ENCODE data around the gene BHLHE41. TPM values are rescaled to one million over a fixed set of nuclear protein-coding genes. Genes with fewer than 3 reads are reported as not detected.
A peak's percentile ranks its signal among the peaks of the same experiment; 100 is the strongest.

The BHLHE41 gene
- total and polyA plus RNA-seq, 8 donors, result 3.8 to 29.4 (median 10.9) TPM

DNA sequence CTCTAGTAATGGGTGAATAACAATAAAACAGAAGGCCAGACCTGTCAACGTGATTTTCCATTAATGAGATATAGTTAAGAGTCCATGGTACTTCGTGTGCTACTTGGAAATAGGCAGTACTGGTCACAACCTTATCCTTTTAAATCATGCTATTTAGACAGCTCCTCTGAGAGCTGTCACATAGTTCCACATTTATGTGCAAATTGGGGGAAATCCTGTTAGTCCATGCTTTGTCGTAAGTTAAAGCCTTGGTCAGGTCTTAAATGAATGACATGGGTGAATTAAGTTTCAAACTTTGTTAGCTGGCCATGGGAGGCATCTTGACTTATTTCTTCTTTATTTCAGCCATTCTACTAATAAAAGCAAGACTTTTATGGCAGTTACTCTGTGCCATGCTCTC is 11.9 kb upstream of the BHLHE41 start:
- FAIRE-seq (no peak), ATAC-seq (no peak), DNase-seq (no peak)
- TF ChIP-seq, protein P1, sequence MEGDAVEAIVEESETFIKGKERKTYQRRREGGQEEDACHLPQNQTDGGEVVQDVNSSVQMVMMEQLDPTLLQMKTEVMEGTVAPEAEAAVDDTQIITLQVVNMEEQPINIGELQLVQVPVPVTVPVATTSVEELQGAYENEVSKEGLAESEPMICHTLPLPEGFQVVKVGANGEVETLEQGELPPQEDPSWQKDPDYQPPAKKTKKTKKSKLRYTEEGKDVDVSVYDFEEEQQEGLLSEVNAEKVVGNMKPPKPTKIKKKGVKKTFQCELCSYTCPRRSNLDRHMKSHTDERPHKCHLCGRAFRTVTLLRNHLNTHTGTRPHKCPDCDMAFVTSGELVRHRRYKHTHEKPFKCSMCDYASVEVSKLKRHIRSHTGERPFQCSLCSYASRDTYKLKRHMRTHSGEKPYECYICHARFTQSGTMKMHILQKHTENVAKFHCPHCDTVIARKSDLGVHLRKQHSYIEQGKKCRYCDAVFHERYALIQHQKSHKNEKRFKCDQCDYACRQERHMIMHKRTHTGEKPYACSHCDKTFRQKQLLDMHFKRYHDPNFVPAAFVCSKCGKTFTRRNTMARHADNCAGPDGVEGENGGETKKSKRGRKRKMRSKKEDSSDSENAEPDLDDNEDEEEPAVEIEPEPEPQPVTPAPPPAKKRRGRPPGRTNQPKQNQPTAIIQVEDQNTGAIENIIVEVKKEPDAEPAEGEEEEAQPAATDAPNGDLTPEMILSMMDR (IDR thresholded peaks at IDR 0.05), result no peak
- 75 to 80% methylated on average over 3 of the region's 3 CpGs for WGBS, 2 donors
- intact Hi-C loops (cut with DNase I), result no loop called here
- no peak overlapping the region for H3K4me3 ChIP-seq
- H3K9me3 ChIP-seq, result no peaks in the 10 kb centered on the region
- H3K4me1 ChIP-seq, result no peaks in the 10 kb centered on the region
- H3K27me3 ChIP-seq, result no peaks in the 10 kb centered on the region
- H3K27ac ChIP-seq, result no peak overlapping the region
- H3K36me3 ChIP-seq, result no peaks in the 10 kb centered on the region

DNA sequence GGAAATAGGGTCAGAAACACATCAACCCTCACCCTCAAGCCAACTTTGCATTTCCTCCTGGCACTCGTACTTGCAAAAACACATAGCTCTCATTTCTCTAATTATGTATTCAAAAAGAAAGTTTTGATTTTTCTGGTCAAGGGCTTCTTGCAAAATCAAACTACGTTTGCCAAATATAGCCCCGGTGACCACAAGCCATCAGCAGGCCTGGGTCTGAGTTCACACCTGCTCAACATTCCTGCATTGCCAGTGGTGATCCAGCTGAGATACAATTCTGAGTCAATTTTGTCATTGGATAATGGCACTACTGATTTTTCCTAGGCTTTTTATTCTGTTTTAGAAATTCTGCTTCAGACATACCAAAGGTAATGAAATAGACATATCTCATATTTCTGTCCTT is 10.7 kb upstream of the BHLHE41 start:
- no peaks in the 10 kb centered on the region for H3K9me3 ChIP-seq
- no peaks in the 10 kb centered on the region for H3K4me1 ChIP-seq
- peak overlapping the region; percentile 30 to 71 (median 56) for H3K27ac ChIP-seq
- no peak for FAIRE-seq
- 44 to 51% methylated on average over 3 of the region's 3 CpGs for WGBS, 2 donors
- ATAC-seq, result peak in 1 of 4 donors; percentile 7
- TF ChIP-seq, protein P1 (IDR thresholded peaks at IDR 0.05), result no peak
- no peak for DNase-seq
- H3K4me3 ChIP-seq, result no peak overlapping the region
- intact Hi-C loops (cut with DNase I), result no loop called here
- no peaks in the 10 kb centered on the region for H3K27me3 ChIP-seq
- H3K36me3 ChIP-seq, result no peaks in the 10 kb centered on the region

DNA sequence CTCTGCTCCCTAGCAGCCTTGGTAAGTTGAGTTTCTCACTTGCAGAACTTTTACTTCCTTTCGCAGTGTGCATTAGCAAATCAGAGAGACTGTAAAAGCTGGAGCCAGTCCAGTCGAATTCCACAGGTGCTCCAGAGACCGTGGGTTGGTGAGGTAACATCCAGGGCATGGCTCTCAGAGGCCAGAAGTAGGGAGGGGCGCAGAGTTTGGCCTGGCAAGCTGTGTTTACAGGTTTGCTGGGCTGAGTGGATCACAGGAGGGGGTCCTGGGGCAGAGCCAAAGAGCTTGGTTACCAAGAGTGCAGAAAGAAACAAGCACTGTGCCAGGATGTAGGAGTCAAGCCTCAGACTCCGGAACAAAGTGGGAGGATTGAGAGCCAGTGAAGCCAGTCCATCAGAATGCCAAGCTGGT is 10.2 kb upstream of the BHLHE41 start:
- DNase-seq, result peak in 5 of 6 donors; percentile 74 to 84 (median 79)
- peak; percentile 90 to 97 (median 92) for ATAC-seq
- no peak for FAIRE-seq
- H3K4me3 ChIP-seq, result no peak overlapping the region
- peak overlapping the region; percentile 41 to 71 (median 56) for H3K27ac ChIP-seq
- intact Hi-C loops (cut with DNase I), result no loop called here
- H3K4me1 ChIP-seq, result no peaks in the 10 kb centered on the region
- H3K36me3 ChIP-seq, result no peaks in the 10 kb centered on the region
- no peaks in the 10 kb centered on the region for H3K9me3 ChIP-seq
- 39 to 47% methylated on average over 5 of the region's 5 CpGs for WGBS, 2 donors
- H3K27me3 ChIP-seq, result no peaks in the 10 kb centered on the region
- TF ChIP-seq, protein P1 (IDR thresholded peaks at IDR 0.05), result no peak

DNA sequence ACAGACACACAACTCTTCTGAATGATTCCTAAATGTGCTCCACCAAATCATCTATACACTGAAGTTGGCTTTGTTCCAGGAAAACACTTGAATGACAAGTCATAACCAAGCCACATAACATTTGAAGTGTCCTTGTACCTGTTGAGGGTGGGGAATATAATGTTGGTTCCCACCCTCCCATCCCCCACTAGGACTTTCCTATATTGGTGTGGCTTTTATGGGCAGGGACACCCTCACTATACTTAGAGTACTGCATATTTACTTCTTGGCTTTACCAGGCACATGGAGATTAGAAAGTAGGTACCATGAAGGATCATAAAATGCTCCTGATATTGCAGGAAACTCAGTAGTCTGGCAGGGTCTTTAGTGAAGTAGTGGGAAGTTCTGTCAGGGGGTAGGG is 9.7 kb upstream of the BHLHE41 start:
- Histone ChIP-seq H3K36me3 (no peaks in the 10 kb centered on the region), H3K27me3 (no peaks in the 10 kb centered on the region), H3K4me1 (no peaks in the 10 kb centered on the region), H3K27ac (peak overlapping the region; percentile 38 to 71 (median 47)), H3K4me3 (no peak overlapping the region), H3K9me3 (no peaks in the 10 kb centered on the region)
- no peak for DNase-seq
- intact Hi-C loops (cut with DNase I), result no loop called here
- no peak for ATAC-seq
- FAIRE-seq, result no peak
- TF ChIP-seq, protein P1 (IDR thresholded peaks at IDR 0.05), result no peak

DNA sequence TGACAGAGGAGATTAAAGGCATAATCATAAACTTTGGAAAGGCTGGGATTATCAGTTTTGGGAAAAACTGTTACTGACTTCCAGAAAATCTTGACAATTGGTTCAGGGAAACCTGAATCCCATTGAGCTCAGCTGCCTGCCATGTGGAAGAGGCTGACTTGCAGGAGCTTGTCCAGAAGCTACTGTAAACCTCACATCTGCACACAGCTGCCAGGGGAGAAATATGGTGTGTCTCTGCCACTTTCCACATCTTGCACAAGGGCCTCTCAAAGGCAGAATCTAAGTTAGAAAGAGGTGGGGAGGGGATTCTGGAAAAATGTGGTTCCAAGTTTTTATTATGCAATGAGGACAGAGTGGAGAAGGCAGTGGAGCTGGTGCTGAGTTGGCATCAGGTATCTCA is 8.7 kb upstream of the BHLHE41 start:
- Histone ChIP-seq H3K4me3 (no peak overlapping the region), H3K36me3 (no peaks in the 10 kb centered on the region), H3K27ac (no peak overlapping the region), H3K4me1 (no peaks in the 10 kb centered on the region), H3K9me3 (no peaks in the 10 kb centered on the region), H3K27me3 (no peaks in the 10 kb centered on the region)
- no peak for ATAC-seq
- FAIRE-seq, result no peak
- TF ChIP-seq, protein P1 (IDR thresholded peaks at IDR 0.05), result no peak
- no peak for DNase-seq
- intact Hi-C loops (cut with DNase I), result no loop called here
